Measurements from ENCODE around the gene TNFRSF4. TPM values are rescaled to one million over a fixed set of nuclear protein-coding genes. Genes with fewer than 3 reads are reported as not detected.

The TNFRSF4 gene
- total and polyA plus RNA-seq, 2 of the 8 experiments (the other 6 are each of a cell fraction or from before 2014, with no cell fraction given), result 0.06 TPM; not detected in 1

DNA sequence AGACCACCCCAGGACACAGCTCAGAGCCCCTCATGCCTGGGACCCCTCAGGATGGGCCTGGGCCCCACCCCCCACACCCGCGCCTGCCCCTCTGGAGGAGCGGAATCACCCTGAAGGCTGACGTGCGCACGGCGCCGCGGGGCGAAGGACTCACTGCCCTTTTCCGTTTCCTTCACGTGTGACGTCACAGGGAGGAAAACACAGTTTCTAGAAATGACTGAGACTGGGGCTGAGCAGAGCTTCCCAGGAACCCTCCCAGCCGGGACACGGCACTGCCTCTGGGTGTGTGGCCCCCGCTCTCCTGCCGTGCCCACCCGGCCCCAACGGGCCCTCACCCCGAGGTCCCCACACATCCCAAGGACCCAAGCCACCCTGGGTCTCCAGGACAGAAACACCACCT lies 5.4 kb upstream of the TNFRSF4 start (continued):
- TF ChIP-seq, protein P1, sequence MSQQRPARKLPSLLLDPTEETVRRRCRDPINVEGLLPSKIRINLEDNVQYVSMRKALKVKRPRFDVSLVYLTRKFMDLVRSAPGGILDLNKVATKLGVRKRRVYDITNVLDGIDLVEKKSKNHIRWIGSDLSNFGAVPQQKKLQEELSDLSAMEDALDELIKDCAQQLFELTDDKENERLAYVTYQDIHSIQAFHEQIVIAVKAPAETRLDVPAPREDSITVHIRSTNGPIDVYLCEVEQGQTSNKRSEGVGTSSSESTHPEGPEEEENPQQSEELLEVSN (IDR thresholded peaks at IDR 0.05), result no peak
- no peak for TF ChIP-seq HDAC6 (IDR thresholded peaks at IDR 0.05; ENCODE audit: low read depth, low read length)
